ENCODE results near the gene THRB. TPM values are rescaled to one million over a fixed set of nuclear protein-coding genes. Genes with fewer than 3 reads are reported as not detected.

The THRB gene
- total and polyA plus RNA-seq, 7 experiments from 2014 or later, result 0.05 to 1.0 (median 0.16) TPM; not detected in 4

DNA sequence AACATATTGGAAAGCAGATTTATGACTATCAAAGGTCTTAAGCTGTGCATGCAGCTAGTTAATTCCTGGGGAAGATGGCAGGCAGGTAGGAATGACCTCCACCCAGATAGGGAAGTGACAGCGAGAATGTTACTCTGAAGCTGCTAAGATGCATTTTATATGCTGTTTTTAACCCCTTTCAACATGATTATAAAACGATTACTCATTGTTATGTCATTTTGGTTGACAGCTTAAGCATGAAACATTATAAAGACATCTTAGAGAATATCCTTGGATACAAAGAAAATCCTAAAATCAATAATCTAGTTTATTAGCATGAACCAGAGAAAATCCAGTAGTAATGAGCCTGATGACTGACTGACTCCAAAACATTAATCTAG is 329.1 kb downstream of the THRB start:
- no peak overlapping the region for H3K4me3 Mint-ChIP-seq
- POLR2A ChIA-PET, result no interaction called here
- H3K27ac Mint-ChIP-seq, result no peak overlapping the region
- H3K36me3 Mint-ChIP-seq, result no peaks in the 10 kb centered on the region
- no peaks in the 10 kb centered on the region for H3K9me3 ChIP-seq (ENCODE audit: control insufficient read depth in 2 of 3, low read length in 3 of 3)
- no peaks in the 10 kb centered on the region for H3K36me3 ChIP-seq (ENCODE audit: control insufficient read depth in 2 of 3, insufficient read depth in 3 of 3, low read length in 3 of 3)
- ATAC-seq, result no peak
- H3K4me1 ChIP-seq (ENCODE audit: control insufficient read depth in 2 of 2, insufficient read depth in 2 of 2, low read length in 2 of 2), result no peaks in the 10 kb centered on the region
- no peak overlapping the region for H3K4me3 ChIP-seq (ENCODE audit: low read length)
- H3K27me3 ChIP-seq (ENCODE audit: control insufficient read depth in 2 of 2, insufficient read depth in 2 of 2, low read length in 2 of 2), result no peaks in the 10 kb centered on the region
- peaks cover 0 to 5% (median 3%) of the 10 kb centered on the region in 5 donors for H3K27me3 Mint-ChIP-seq
- H3K27ac ChIP-seq (ENCODE audit: low read depth, low read length), result no peak overlapping the region
- H3K4me1 Mint-ChIP-seq, result no peaks in the 10 kb centered on the region
- DNase-seq, result no peak
- CTCF ChIA-PET, result no interaction called here
- intact Hi-C loops (cut with micrococcal nuclease), result no loop called here
- H3K9me3 Mint-ChIP-seq, result no peaks in the 10 kb centered on the region

DNA sequence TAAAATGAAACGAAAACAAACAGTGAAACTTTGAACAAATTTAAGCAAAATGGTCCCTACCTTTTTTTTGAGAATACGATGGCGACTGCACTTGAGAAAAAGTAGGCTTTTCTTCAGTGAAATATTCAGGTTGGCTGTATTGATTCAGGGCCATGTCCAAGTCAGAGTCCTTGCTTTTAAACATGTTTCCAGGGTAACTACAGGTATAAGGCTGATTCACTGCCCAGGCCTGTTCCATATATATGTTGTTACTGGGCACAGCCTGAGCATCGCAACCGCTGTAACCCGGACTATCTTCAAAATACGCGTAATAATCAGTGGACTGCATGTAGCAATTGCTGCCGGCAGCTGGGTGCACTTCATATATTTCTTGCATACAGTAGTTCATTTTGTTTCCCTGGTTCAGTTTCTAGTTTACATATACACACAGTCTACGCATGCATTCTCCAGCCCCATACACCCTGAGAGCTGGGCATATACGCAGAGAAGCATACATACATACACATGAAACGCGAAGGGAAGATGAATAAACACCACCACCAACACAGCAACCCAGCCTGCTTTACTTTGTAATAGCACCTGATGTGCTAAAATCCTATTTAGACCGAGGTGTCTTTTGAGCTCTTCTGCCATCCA is 329.6 kb downstream of the THRB start:
- ATAC-seq, result no peak
- ChIA-PET POLR2A (no interaction called here), CTCF (no interaction called here)
- Mint-ChIP-seq H3K27me3 (peaks cover 3 to 10% (median 4%) of the 10 kb centered on the region in 5 donors), H3K4me3 (no peak overlapping the region), H3K27ac (no peak overlapping the region), H3K4me1 (no peaks in the 10 kb centered on the region), H3K9me3 (no peaks in the 10 kb centered on the region), H3K36me3 (no peaks in the 10 kb centered on the region)
- intact Hi-C loops (cut with micrococcal nuclease), result no loop called here
- Histone ChIP-seq H3K9me3 (ENCODE audit: control insufficient read depth in 2 of 3, low read length in 3 of 3) (no peaks in the 10 kb centered on the region), H3K27ac (ENCODE audit: low read depth, low read length) (no peak overlapping the region), H3K27me3 (ENCODE audit: control insufficient read depth in 2 of 2, insufficient read depth in 2 of 2, low read length in 2 of 2) (no peaks in the 10 kb centered on the region), H3K4me1 (ENCODE audit: control insufficient read depth in 2 of 2, insufficient read depth in 2 of 2, low read length in 2 of 2) (no peaks in the 10 kb centered on the region), H3K36me3 (ENCODE audit: control insufficient read depth in 2 of 3, insufficient read depth in 3 of 3, low read length in 3 of 3) (no peaks in the 10 kb centered on the region), H3K4me3 (ENCODE audit: low read length) (no peak overlapping the region)
- no peak for DNase-seq

DNA sequence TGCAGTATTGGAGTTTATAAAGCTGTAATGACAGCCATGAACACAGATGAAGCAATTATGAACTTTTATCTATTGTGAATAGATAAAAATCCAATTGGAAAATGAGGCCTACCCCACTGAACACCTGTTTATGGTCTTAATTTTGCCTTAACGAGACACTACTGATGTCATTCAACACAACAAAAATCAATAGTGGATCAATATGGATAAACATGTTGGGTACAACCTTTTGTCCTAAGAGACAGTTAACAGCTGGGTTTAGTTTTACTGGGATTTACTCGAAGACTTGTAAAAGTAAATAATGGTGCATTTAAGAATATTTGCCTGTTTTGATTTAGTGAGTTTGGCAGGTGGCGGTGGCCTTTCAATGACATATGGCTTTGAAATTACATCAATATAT is 331.7 kb downstream of the THRB start:
- Histone ChIP-seq H3K36me3 (ENCODE audit: control insufficient read depth in 2 of 3, insufficient read depth in 3 of 3, low read length in 3 of 3) (no peaks in the 10 kb centered on the region), H3K4me3 (ENCODE audit: low read length) (no peak overlapping the region), H3K27me3 (ENCODE audit: control insufficient read depth in 2 of 2, insufficient read depth in 2 of 2, low read length in 2 of 2) (no peaks in the 10 kb centered on the region), H3K4me1 (ENCODE audit: control insufficient read depth in 2 of 2, insufficient read depth in 2 of 2, low read length in 2 of 2) (no peaks in the 10 kb centered on the region), H3K9me3 (ENCODE audit: control insufficient read depth in 2 of 3, low read length in 3 of 3) (no peaks in the 10 kb centered on the region), H3K27ac (ENCODE audit: low read depth, low read length) (no peak overlapping the region)
- ChIA-PET CTCF (no interaction called here), POLR2A (no interaction called here)
- no peak overlapping the region for H3K4me3 Mint-ChIP-seq
- ATAC-seq, result no peak
- H3K9me3 Mint-ChIP-seq, result peaks cover 0 to 2% (median 0%) of the 10 kb centered on the region in 11 donors
- intact Hi-C loops (cut with micrococcal nuclease), result no loop called here
- H3K27ac Mint-ChIP-seq, result no peak overlapping the region
- peaks cover 0 to 4% (median 0%) of the 10 kb centered on the region in 7 donors for H3K4me1 Mint-ChIP-seq
- peaks cover 3 to 23% (median 17%) of the 10 kb centered on the region in 5 donors for H3K27me3 Mint-ChIP-seq
- no peaks in the 10 kb centered on the region for H3K36me3 Mint-ChIP-seq
- no peak for DNase-seq

DNA sequence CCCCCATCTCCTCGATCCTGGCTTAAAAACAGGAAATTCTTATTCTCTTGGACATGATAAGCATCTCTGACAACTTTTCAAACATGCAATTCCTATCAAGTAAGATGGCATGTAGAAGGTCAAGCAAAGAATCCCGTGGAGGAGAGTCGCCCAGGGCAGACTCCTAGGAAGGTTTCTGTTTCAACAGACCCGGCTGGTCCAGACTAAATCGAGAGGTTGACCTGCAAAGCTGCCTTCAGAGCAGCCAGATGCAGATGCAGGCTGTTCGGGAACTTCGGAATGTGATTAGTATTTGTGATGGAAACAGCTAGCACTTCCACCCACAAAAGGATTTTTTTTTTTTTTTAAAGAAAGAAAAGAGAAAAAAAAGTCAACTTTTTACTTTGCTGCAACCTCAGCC is 332.8 kb downstream of the THRB start:
- Histone ChIP-seq H3K4me1 (ENCODE audit: control insufficient read depth in 2 of 2, insufficient read depth in 2 of 2, low read length in 2 of 2) (no peaks in the 10 kb centered on the region), H3K27ac (ENCODE audit: low read depth, low read length) (no peak overlapping the region), H3K36me3 (ENCODE audit: control insufficient read depth in 2 of 3, insufficient read depth in 3 of 3, low read length in 3 of 3) (no peaks in the 10 kb centered on the region), H3K27me3 (ENCODE audit: control insufficient read depth in 2 of 2, insufficient read depth in 2 of 2, low read length in 2 of 2) (no peaks in the 10 kb centered on the region), H3K4me3 (ENCODE audit: low read length) (no peak overlapping the region), H3K9me3 (ENCODE audit: control insufficient read depth in 2 of 3, low read length in 3 of 3) (no peaks in the 10 kb centered on the region)
- H3K4me1 Mint-ChIP-seq, result peaks cover 0 to 4% (median 0%) of the 10 kb centered on the region in 7 donors
- POLR2A ChIA-PET, result no interaction called here
- H3K36me3 Mint-ChIP-seq, result no peaks in the 10 kb centered on the region
- H3K9me3 Mint-ChIP-seq, result peaks cover 0 to 2% (median 0%) of the 10 kb centered on the region in 11 donors
- CTCF ChIA-PET, result no interaction called here
- no peak overlapping the region for H3K4me3 Mint-ChIP-seq
- peak overlapping the region in 1 of 9 donors; percentile 59 for H3K27ac Mint-ChIP-seq
- ATAC-seq (no peak), DNase-seq (no peak)
- peaks cover 3 to 23% (median 19%) of the 10 kb centered on the region in 5 donors for H3K27me3 Mint-ChIP-seq
- intact Hi-C loops (cut with micrococcal nuclease), result no loop called here

DNA sequence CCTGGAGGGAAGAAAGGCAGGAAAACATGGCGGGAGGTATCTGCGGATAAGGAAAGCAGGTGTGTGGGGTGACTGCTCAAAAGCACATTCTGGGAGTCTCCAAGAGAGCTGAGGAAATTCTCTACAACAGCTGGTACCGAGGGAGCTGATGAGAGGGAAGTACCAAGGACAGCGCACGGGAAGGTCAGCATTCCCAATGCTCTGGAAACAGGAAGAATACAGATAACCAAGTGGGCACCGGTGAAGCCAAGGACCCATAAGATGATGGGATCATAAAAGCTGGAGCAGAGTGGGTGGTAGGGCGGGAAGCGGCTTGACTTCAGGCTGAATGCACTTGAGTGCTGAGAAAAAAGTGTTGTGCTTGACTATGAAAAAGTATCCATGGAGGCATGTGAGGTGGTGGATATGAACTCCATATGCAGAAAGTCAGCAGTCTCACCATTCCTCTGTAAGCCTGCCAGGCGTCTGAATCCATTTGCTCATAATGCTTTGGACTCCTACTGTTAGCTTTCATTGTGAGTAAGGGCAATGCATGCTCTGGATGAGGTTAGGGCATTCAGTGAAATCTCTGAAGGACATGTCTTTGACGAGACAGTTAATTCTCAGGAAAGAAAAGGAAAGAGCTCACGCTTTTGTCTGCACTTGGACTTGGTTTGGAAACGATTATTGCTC is 334.1 kb downstream of the THRB start:
- Histone ChIP-seq H3K27me3 (ENCODE audit: control insufficient read depth in 2 of 2, insufficient read depth in 2 of 2, low read length in 2 of 2) (no peaks in the 10 kb centered on the region), H3K9me3 (ENCODE audit: control insufficient read depth in 2 of 3, low read length in 3 of 3) (no peaks in the 10 kb centered on the region), H3K27ac (ENCODE audit: low read depth, low read length) (no peak overlapping the region), H3K4me1 (ENCODE audit: control insufficient read depth in 2 of 2, insufficient read depth in 2 of 2, low read length in 2 of 2) (no peaks in the 10 kb centered on the region), H3K36me3 (ENCODE audit: control insufficient read depth in 2 of 3, insufficient read depth in 3 of 3, low read length in 3 of 3) (no peaks in the 10 kb centered on the region), H3K4me3 (ENCODE audit: low read length) (no peak overlapping the region)
- Mint-ChIP-seq H3K4me1 (peaks cover 0 to 9% (median 0%) of the 10 kb centered on the region in 7 donors), H3K27ac (no peak overlapping the region), H3K9me3 (peaks cover 0 to 2% (median 0%) of the 10 kb centered on the region in 11 donors), H3K27me3 (peaks cover 3 to 23% (median 16%) of the 10 kb centered on the region in 5 donors), H3K36me3 (no peaks in the 10 kb centered on the region), H3K4me3 (no peak overlapping the region)
- POLR2A ChIA-PET, result no interaction called here
- ATAC-seq (no peak), DNase-seq (no peak)
- CTCF ChIA-PET, result no interaction called here
- intact Hi-C loops (cut with micrococcal nuclease), result no loop called here

DNA sequence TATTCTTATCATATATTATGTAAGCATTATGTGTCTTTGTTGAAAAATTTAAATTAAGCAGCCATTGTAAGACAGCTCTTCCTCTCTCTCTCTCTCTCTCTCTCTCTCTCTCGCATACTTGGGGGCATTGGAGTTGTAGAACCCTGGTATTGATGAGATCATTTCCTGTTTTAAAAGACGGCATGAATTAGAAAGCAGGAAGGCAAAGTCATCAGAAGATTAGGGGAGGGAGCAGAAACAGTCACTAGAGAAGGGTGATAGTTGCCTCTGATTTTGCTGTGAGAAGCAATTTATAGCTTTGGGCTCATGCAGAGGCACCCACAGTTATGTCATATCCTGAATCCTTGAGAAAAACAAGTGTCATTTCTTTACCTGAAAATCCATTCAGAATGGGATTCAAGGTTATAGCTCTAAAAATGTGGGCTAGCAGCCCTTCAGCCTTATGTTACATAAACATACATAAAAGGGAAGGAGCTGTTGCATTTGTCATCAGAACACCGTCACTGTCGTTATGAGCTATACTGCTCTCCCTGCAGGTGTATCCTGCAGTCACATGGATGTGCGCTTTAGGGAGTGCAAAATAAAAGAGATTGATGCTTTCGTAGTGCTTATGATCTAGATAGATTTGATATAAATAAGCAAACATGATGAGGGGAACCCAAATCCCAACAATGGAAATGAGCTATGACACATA is 335.7 kb downstream of the THRB start:
- Mint-ChIP-seq H3K27ac (no peak overlapping the region), H3K36me3 (no peaks in the 10 kb centered on the region), H3K4me3 (no peak overlapping the region), H3K9me3 (peaks cover 0 to 2% (median 0%) of the 10 kb centered on the region in 11 donors), H3K27me3 (peaks cover 3 to 23% (median 19%) of the 10 kb centered on the region in 5 donors), H3K4me1 (peaks cover 0 to 15% (median 0%) of the 10 kb centered on the region in 7 donors)
- ChIA-PET POLR2A (no interaction called here), CTCF (no interaction called here)
- Histone ChIP-seq H3K36me3 (ENCODE audit: control insufficient read depth in 2 of 3, insufficient read depth in 3 of 3, low read length in 3 of 3) (no peaks in the 10 kb centered on the region), H3K4me3 (ENCODE audit: low read length) (no peak overlapping the region), H3K27me3 (ENCODE audit: control insufficient read depth in 2 of 2, insufficient read depth in 2 of 2, low read length in 2 of 2) (no peaks in the 10 kb centered on the region), H3K9me3 (ENCODE audit: control insufficient read depth in 2 of 3, low read length in 3 of 3) (no peaks in the 10 kb centered on the region), H3K27ac (ENCODE audit: low read depth, low read length) (no peak overlapping the region), H3K4me1 (ENCODE audit: control insufficient read depth in 2 of 2, insufficient read depth in 2 of 2, low read length in 2 of 2) (no peaks in the 10 kb centered on the region)
- no peak for DNase-seq
- intact Hi-C loops (cut with micrococcal nuclease), result no loop called here
- no peak for ATAC-seq

All from naive thymus-derived CD4-positive, alpha-beta T cell (primary cell).